K562 (cell line): ENCODE measurements around the gene RNF181. TPM values are rescaled to one million over a fixed set of nuclear protein-coding genes. Genes with fewer than 3 reads are reported as not detected.

Source experiments
- ELF1 ChIP-seq: fragments of 200-800 bp; sonication (Bioruptor generic); IDR thresholded peaks from 2 replicates; pipeline ENCODE4 v1.6.1; 2016; ENCODE audit warnings: missing genetic modification characterization, missing compliant biosample characterization
- EP400 ChIP-seq: fragments of 450-650 bp; IDR thresholded peaks from 2 replicates; pipeline ENCODE4 v1.6.1; 2017; ENCODE audit warnings: antibody characterized with exemption, mild to moderate bottlenecking, moderate library complexity
- FOXM1 ChIP-seq, 2 experiments: fragments of 450-650 bp in 1 of 2; sonication (generic) in 1 of 2; formaldehyde crosslinking in 1 of 2; IDR thresholded peaks; 2 replicates each; pipeline versions ENCODE4 v1.6.1 to v1.9.0; 2017 to 2022; ENCODE audit warnings: low read depth in 2 of 2, mild to moderate bottlenecking in 2 of 2, missing genetic modification reagents in 1 of 2, moderate library complexity in 1 of 2
- HDAC1 ChIP-seq, 2 experiments: fragments of 450-650 bp; IDR thresholded peaks; 2 replicates each; pipeline ENCODE4 v1.6.1; 2016 to 2017; ENCODE audit warnings: inconsistent platforms in 1 of 2, mild to moderate bottlenecking in 1 of 2, moderate library complexity in 1 of 2
- MAFK ChIP-seq: IDR thresholded peaks from 2 replicates; pipeline ENCODE4 v1.6.1; 2011; ENCODE audit warnings: low read length, improper control_type of control experiment
- NR2C2 ChIP-seq, 2 experiments: fragments of 200-800 bp in 1 of 2; sonication (Bioruptor generic) in 1 of 2; sonication (generic) in 1 of 2; formaldehyde crosslinking in 1 of 2; IDR thresholded peaks; 2 replicates each; pipeline versions ENCODE4 v1.6.1 to v1.8.0; 2016 to 2022; ENCODE audit warnings: mild to moderate bottlenecking in 1 of 2, missing compliant biosample characterization in 1 of 2, missing genetic modification characterization in 1 of 2, missing genetic modification reagents in 1 of 2
- POU5F1 ChIP-seq: fragments of 150-350 bp; IDR thresholded peaks from 2 replicates; pipeline ENCODE4 v1.6.1; 2014; ENCODE audit warnings: borderline replicate concordance, low read length, low read depth, mild to moderate bottlenecking; ENCODE audit not compliant: partially characterized antibody
- SPI1 ChIP-seq: IDR thresholded peaks from 2 replicates; pipeline ENCODE4 v1.6.1; 2011; ENCODE audit warnings: low read depth, low read length, control low read depth, borderline replicate concordance
- TAF1 ChIP-seq: IDR thresholded peaks from 2 replicates; pipeline ENCODE4 v1.6.1; 2011; ENCODE audit warnings: mild to moderate bottlenecking, low read length, moderate library complexity; ENCODE audit not compliant: insufficient read depth, control insufficient read depth, severe bottlenecking; ENCODE audit errors: extremely low read depth
- ZFP36 ChIP-seq: fragments of 150-350 bp; IDR thresholded peaks from 2 replicates; pipeline ENCODE4 v1.6.1; 2018; ENCODE audit warnings: low read length, low read depth; ENCODE audit not compliant: partially characterized antibody
- ZNF668 ChIP-seq: fragments of 250-450 bp; sonication (Bioruptor Pico); IDR thresholded peaks from 2 replicates; pipeline ENCODE4 v1.8.0; 2022; ENCODE audit warnings: mild to moderate bottlenecking, inconsistent platforms
- ZNF695 ChIP-seq: fragments of 450-650 bp; formaldehyde crosslinking; IDR thresholded peaks from 2 replicates; pipeline ENCODE4 v1.4.0; 2020; ENCODE audit warnings: mild to moderate bottlenecking, moderate library complexity
- ZNF766 ChIP-seq: fragments of 200-800 bp; sonication (Bioruptor generic); conservative IDR thresholded peaks from 2 replicates; pipeline ENCODE4 v1.6.1; 2016; ENCODE audit warnings: missing genetic modification characterization, missing compliant biosample characterization
- polyA plus RNA-seq, 8 experiments: library from polyadenylated mRNA; depleted of rRNA in 4 of 8; stranded (reverse) in 5 of 8; unstranded in 3 of 8; fragments of >200 nt; fragmentation: Nextera tagmentation in 2 of 8; fragmentation: Illumina TruSeq in 1 of 8; extraction: Ambion mirVana in 2 of 8; extraction: Trizol in 1 of 8; gene quantifications; 2 replicates each; pipeline versions ENCODE4 v1.2.1 to v1.2.3, GENCODE V29; 2011 to 2014; ENCODE audit warnings: inconsistent platforms in 1 of 8, missing spikeins in 1 of 8
- total RNA-seq, 7 experiments: library from RNA; depleted of rRNA in 6 of 7; stranded (reverse); fragments of >200 nt in 6 of 7; fragmentation: Illumina TruSeq in 2 of 7; extraction: Trizol in 2 of 7; gene quantifications; 2 replicates each; pipeline versions ENCODE4 v1.2.1 to v1.2.3, GENCODE V29; 2011 to 2021; ENCODE audit warnings: low replicate concordance in 1 of 7
- TF ChIP-seq, protein P1 (sequence below): fragments of 250-450 bp; sonication (Bioruptor Pico); IDR thresholded peaks from 2 replicates; pipeline ENCODE4 v1.5.0; 2021
- TF ChIP-seq, protein P2 (sequence below), 2 experiments: fragments of 200-800 bp in 1 of 2; sonication (Bioruptor generic) in 1 of 2; sonication (generic) in 1 of 2; formaldehyde crosslinking in 1 of 2; IDR thresholded peaks in 1 of 2; conservative IDR thresholded peaks in 1 of 2; 2 replicates each; pipeline versions ENCODE4 v1.5.0 to v1.6.1; 2016 to 2020; ENCODE audit warnings: missing compliant biosample characterization in 1 of 2, missing genetic modification characterization in 1 of 2, missing genetic modification reagents in 1 of 2
- TF ChIP-seq, protein P3 (sequence below): fragments of 450-650 bp; formaldehyde crosslinking; IDR thresholded peaks from 2 replicates; pipeline ENCODE4 v1.4.0; 2022; ENCODE audit warnings: mild to moderate bottlenecking, moderate library complexity
- TF ChIP-seq, protein P4 (sequence below): fragments of 450-650 bp; IDR thresholded peaks from 2 replicates; pipeline ENCODE4 v1.6.1; 2017; ENCODE audit warnings: antibody characterized with exemption, mild to moderate bottlenecking

The RNF181 gene
- total and polyA plus RNA-seq, 9 of the 15 experiments (the other 6 are each of a cell fraction or from before 2014, with no cell fraction given), result 139 to 492 (median 253) TPM

DNA sequence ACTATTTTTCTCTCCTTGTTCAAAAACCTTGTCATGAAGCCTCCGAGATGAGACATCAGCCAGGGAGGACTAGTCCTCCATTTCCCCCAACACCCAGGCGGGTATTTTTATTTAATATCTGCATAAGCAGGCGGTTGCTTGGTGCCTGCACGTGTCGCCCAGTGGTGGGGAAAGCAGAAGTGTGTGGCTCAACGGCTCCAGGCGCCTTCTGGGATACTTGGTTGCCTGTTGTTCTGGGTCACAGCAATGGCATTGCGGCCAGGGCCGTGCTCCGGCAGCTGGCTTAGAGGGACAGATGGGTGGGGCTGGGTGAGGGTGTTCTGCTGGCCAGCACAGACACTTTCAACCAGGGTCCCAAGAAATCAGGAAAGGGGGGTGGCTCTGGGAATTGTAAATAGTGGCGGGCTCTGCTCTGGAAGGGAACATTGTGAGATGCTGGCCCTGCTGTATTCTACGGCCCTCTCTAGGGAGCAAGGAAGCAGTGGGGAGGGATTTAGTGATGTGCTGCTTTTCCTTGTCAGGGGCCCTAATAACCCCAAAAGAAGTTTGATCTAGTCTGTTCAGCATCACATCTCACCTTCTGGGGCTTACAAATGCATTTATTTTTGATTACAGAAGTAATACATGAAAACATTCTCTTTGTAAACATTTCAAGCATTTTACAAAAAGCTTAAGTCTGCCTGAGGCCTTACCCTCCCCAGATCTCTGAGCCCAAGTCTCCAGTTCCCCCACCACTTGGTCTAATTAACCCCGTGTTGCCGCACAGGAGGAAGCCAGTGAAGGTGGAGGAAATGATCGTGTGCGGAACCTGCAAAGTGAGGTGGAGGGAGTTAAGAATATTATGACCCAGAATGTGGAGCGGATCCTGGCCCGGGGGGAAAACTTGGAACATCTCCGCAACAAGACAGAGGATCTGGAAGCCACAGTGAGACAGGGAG is 17.0 kb upstream of the RNF181 start (continued):
- TF ChIP-seq ZNF695 (CRISPR knock-in tag), result 0 out of 2 replicates have a peak, but pooled peaks have one; percentile 72
- TF ChIP-seq, protein P1, sequence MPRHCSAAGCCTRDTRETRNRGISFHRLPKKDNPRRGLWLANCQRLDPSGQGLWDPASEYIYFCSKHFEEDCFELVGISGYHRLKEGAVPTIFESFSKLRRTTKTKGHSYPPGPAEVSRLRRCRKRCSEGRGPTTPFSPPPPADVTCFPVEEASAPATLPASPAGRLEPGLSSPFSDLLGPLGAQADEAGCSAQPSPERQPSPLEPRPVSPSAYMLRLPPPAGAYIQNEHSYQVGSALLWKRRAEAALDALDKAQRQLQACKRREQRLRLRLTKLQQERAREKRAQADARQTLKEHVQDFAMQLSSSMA (CRISPR knock-in tag), result no peak
- peak; percentile 4; the same call in 1 of the 2 replicates for TF ChIP-seq ELF1
- TF ChIP-seq, protein P2, sequence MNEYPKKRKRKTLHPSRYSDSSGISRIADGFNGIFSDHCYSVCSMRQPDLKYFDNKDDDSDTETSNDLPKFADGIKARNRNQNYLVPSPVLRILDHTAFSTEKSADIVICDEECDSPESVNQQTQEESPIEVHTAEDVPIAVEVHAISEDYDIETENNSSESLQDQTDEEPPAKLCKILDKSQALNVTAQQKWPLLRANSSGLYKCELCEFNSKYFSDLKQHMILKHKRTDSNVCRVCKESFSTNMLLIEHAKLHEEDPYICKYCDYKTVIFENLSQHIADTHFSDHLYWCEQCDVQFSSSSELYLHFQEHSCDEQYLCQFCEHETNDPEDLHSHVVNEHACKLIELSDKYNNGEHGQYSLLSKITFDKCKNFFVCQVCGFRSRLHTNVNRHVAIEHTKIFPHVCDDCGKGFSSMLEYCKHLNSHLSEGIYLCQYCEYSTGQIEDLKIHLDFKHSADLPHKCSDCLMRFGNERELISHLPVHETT (CRISPR knock-in tag; conservative IDR thresholded peaks at IDR 0.05 in 1 of 2, IDR thresholded peaks at IDR 0.05 in 1 of 2), result peak in 1 of 2 experiments; percentile 67; a peak in 1 of 4 replicates
- peak; percentile 24 for TF ChIP-seq TAF1
- peak; percentile 60 for TF ChIP-seq EP400
- TF ChIP-seq POU5F1, result no peak
- peak; percentile 88 for TF ChIP-seq SPI1
- no peak for TF ChIP-seq MAFK
- TF ChIP-seq, protein P3, sequence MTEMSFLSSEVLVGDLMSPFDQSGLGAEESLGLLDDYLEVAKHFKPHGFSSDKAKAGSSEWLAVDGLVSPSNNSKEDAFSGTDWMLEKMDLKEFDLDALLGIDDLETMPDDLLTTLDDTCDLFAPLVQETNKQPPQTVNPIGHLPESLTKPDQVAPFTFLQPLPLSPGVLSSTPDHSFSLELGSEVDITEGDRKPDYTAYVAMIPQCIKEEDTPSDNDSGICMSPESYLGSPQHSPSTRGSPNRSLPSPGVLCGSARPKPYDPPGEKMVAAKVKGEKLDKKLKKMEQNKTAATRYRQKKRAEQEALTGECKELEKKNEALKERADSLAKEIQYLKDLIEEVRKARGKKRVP (CRISPR knock-in tag), result 0 out of 2 replicates have a peak, but pooled peaks have one; percentile 40
- 0 out of 2 replicates have a peak, but pooled peaks have one; percentile 65 for TF ChIP-seq ZNF766 (CRISPR knock-in tag)
- TF ChIP-seq NR2C2 (CRISPR knock-in tag; IDR thresholded peaks at IDR 0.05), result no peak
- peak; percentile 25 for TF ChIP-seq NR2C2 (tag; IDR thresholded peaks at IDR 0.05)
- no peak for TF ChIP-seq ZNF668 (CRISPR knock-in tag)
- no peak for TF ChIP-seq ZFP36
- no peak for TF ChIP-seq FOXM1 (IDR thresholded peaks at IDR 0.05; ENCODE audit: low read depth)
- 0 out of 2 replicates have a peak, but pooled peaks have one; percentile 50 for TF ChIP-seq FOXM1 (CRISPR knock-in tag; IDR thresholded peaks at IDR 0.05; ENCODE audit: low read depth)
- TF ChIP-seq, protein P4, sequence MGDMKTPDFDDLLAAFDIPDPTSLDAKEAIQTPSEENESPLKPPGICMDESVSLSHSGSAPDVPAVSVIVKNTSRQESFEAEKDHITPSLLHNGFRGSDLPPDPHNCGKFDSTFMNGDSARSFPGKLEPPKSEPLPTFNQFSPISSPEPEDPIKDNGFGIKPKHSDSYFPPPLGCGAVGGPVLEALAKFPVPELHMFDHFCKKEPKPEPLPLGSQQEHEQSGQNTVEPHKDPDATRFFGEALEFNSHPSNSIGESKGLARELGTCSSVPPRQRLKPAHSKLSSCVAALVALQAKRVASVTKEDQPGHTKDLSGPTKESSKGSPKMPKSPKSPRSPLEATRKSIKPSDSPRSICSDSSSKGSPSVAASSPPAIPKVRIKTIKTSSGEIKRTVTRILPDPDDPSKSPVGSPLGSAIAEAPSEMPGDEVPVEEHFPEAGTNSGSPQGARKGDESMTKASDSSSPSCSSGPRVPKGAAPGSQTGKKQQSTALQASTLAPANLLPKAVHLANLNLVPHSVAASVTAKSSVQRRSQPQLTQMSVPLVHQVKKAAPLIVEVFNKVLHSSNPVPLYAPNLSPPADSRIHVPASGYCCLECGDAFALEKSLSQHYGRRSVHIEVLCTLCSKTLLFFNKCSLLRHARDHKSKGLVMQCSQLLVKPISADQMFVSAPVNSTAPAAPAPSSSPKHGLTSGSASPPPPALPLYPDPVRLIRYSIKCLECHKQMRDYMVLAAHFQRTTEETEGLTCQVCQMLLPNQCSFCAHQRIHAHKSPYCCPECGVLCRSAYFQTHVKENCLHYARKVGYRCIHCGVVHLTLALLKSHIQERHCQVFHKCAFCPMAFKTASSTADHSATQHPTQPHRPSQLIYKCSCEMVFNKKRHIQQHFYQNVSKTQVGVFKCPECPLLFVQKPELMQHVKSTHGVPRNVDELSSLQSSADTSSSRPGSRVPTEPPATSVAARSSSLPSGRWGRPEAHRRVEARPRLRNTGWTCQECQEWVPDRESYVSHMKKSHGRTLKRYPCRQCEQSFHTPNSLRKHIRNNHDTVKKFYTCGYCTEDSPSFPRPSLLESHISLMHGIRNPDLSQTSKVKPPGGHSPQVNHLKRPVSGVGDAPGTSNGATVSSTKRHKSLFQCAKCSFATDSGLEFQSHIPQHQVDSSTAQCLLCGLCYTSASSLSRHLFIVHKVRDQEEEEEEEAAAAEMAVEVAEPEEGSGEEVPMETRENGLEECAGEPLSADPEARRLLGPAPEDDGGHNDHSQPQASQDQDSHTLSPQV, result peak; percentile 86
- peak in 1 of 2 experiments; percentile 57; a peak in 1 of 4 replicates for TF ChIP-seq HDAC1 (IDR thresholded peaks at IDR 0.05)
